NT2/D1 (cell line): Measurements from ENCODE around the gene C20orf96.

Experiments used
- DNase-seq: peaks from one replicate; pipeline ENCODE4 v3.0.0-alpha.2; 2011; ENCODE audit warnings: low read depth, low spot score
- H3K27me3 ChIP-seq: 2 replicates; pipeline ENCODE4 v1.6.0; 2011; ENCODE audit warnings: mild to moderate bottlenecking; ENCODE audit not compliant: insufficient read length, insufficient read depth
- H3K36me3 ChIP-seq: 2 replicates; pipeline ENCODE4 v1.6.1; 2011; ENCODE audit warnings: mild to moderate bottlenecking, low read length, mixed read lengths; ENCODE audit not compliant: insufficient read depth, insufficient read length
- H3K4me1 ChIP-seq: 2 replicates; pipeline ENCODE4 v1.5.1; 2011; ENCODE audit not compliant: insufficient read depth, insufficient read length
- H3K4me3 ChIP-seq: 2 replicates; pipeline ENCODE4 v1.5.1; 2011; ENCODE audit warnings: low read depth; ENCODE audit not compliant: insufficient read length
- H3K9ac ChIP-seq: 2 replicates; pipeline ENCODE4 v1.6.0; 2011; ENCODE audit warnings: low read depth; ENCODE audit not compliant: insufficient read length
- H3K9me3 ChIP-seq: 2 replicates; pipeline ENCODE4 v1.5.1; 2011; ENCODE audit warnings: mild to moderate bottlenecking, low read length; ENCODE audit not compliant: insufficient read depth
- SUZ12 ChIP-seq: IDR thresholded peaks from 2 replicates; pipeline ENCODE4 v1.6.1; 2011; ENCODE audit not compliant: insufficient read length, insufficient read depth; ENCODE audit errors: extremely low read depth
- YY1 ChIP-seq: IDR thresholded peaks from 2 replicates; pipeline ENCODE4 v1.6.1; 2011; ENCODE audit not compliant: insufficient read length, insufficient read depth
- ZNF274 ChIP-seq: IDR thresholded peaks from 2 replicates; pipeline ENCODE4 v1.6.1; 2011; ENCODE audit warnings: mild to moderate bottlenecking, low read depth, low read length

Gene C20orf96

DNA sequence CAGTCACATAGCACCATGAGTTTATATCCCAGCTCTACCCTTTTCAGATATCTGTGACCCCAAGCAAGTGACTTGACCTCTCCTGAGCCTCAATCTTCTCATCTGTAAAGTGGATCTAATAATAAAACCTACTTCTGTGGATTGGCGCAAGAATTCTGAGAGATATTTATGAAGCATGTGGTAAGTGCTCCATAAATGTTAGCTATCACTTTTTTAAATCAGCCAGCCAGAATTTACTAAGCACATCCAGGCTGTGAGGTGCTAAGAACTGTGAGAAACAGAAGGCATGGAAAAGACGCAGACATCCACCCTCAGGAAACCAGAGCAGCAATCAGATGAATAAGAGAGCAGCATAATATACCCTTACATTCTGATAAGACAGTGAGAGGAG lies 862 bp downstream of the C20orf96 start:
- TF ChIP-seq ZNF274 = no peak
- TF ChIP-seq YY1 = no peak
- TF ChIP-seq SUZ12 = no peak

DNA sequence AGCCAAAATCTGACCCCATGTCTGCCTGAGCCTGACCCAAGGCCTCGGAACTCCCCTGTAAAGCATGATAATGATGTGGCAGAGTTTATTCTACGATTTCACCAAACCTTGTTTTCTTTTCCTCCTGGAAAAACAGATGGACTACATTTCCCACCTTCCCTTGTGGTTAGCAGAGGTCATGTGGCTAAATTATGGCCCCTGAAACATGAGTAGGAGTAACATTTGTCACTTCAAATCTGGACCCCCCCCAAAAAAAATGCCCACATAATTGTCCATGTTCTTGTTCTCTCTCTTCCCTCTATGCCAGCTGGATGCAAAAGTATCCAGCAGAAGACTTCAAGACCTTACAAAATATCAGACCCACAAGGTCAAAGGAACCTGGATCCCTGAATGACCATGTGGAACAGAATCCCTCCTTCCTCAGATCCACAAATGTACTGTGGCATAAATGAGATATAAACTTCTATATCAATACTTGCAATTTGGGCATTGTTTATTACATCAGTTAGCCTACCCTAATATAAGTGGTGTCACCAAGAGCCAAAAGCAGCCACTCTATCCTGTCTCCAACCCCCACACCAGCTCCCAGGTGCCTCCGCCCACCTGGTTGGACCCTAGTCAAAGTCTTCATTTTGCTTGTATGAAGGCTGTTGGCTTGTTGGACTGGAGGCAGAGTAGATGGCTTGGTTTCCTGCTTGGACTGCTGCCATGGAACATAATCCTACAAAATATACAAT lies 1.4 kb downstream of the C20orf96 start:
- Histone ChIP-seq H3K4me1 (peaks cover 3% of the 10 kb centered on the region), H3K9ac (no peak overlapping the region), H3K27me3 (peaks cover 7% of the 10 kb centered on the region), H3K4me3 (peak overlapping the region; percentile 77), H3K9me3 (no peaks in the 10 kb centered on the region), H3K36me3 (no peaks in the 10 kb centered on the region)
- no peak for TF ChIP-seq YY1
- TF ChIP-seq ZNF274 = no peak
- TF ChIP-seq SUZ12 = no peak
- DNase-seq = no peak

More for the DNA sequence above, 862 bp downstream of the C20orf96 start:
- DNase-seq = no peak
- peak overlapping the region; percentile 85 for H3K9ac ChIP-seq
- peak overlapping the region; percentile 77 for H3K4me3 ChIP-seq
- peaks cover 12% of the 10 kb centered on the region for H3K27me3 ChIP-seq
- H3K9me3 ChIP-seq = no peaks in the 10 kb centered on the region
- peaks cover 3% of the 10 kb centered on the region for H3K4me1 ChIP-seq
- H3K36me3 ChIP-seq = no peaks in the 10 kb centered on the region

DNA sequence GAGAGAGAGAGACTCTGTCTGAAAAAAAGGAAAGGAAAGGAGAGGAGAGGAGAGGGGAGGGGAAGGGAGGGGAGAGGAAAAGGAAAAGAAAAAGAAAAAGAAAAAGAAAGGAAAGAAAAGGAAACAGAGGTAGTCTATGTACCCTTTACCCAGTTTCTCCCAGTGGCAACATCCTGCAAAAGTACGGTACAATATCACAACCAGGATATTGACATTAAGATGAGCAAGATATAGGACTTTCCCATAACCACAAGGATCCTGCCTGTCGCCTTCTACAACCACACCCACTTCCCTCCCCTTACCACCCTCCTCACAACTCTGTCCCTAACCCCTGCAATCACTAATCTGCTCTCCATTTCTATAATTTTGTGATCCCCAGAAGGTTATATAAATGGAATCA lies 4.0 kb downstream of the C20orf96 start:
- Histone ChIP-seq H3K36me3 (no peaks in the 10 kb centered on the region), H3K4me3 (no peak overlapping the region), H3K9me3 (no peaks in the 10 kb centered on the region), H3K4me1 (peaks cover 3% of the 10 kb centered on the region), H3K9ac (no peak overlapping the region), H3K27me3 (peaks cover 4% of the 10 kb centered on the region)
- TF ChIP-seq ZNF274 = no peak
- TF ChIP-seq YY1 = no peak
- TF ChIP-seq SUZ12 = no peak
- no peak for DNase-seq

DNA sequence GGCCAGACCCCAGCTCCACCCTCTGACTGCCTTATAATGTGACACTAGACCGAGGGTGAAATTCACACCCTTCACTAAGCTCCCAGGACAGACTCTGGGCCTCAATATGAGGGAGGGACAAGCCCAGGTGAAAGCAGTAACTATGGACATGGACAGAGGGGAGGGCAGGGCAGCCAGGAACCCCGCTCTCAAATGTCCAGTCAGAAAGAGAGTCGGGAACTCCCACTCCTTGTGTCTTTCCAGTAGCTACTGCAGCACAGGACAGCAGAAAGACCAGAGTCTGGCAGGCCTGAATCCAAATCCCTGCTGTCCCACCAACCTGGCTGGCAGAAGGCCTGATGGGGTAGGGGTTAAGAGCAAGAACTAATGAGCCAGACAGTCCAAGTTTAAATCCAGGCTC lies 6.4 kb downstream of the C20orf96 start:
- TF ChIP-seq SUZ12 = no peak

DNA sequence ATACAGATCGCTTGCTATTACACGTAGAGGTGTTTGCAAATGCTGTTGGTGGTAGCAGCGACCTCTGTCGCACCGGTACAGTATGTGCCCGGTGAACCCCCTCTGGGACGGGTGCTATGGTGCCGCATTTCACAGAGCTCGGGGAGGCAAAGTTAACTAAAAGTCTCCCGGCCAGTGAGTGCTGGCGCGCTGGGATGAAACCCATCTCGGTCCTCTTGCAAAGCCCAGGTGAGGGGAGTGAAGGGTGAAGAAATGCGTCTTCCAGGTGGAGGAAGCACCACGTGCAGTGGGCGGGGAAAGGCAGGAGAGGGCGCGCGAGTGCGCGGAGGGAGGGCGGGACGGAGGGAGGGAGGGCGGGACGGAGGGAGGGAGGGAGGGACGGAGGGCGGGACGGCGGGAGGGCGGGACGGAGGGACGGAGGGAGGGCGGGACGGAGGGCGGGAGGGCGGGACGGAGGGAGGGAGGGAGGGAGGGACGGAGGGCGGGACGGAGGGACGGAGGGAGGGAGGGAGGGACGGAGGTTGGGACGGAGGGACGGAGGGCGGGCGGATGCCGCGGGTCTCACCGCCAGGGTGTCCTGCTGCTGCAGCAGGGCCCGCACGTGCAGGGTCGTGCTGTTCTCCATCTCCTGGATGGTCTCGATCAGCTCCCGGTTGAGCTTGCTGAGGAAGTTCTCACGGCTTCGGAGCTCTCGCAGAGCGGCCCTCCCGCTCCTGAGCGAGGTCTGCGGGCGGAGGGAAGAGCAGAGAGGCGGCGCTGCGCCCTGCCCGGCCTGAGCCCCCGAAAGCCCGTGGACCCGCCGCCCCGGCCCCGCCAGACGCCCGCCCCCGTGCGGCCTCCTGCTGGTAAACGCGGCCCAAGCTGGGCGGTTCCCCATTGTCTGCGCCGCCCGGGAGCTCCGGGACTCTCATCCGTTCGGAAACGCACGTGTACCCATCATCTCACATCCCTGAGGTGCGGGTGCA lies 11.7 kb downstream of the C20orf96 start:
- H3K36me3 ChIP-seq = peaks cover 9% of the 10 kb centered on the region
- H3K4me3 ChIP-seq = no peak overlapping the region
- DNase-seq = no peak

More for the DNA sequence above, 6.4 kb downstream of the C20orf96 start:
- Histone ChIP-seq H3K4me3 (no peak overlapping the region), H3K36me3 (no peaks in the 10 kb centered on the region), H3K9ac (no peak overlapping the region), H3K4me1 (no peaks in the 10 kb centered on the region), H3K9me3 (no peaks in the 10 kb centered on the region), H3K27me3 (no peaks in the 10 kb centered on the region)
- DNase-seq = no peak

DNA sequence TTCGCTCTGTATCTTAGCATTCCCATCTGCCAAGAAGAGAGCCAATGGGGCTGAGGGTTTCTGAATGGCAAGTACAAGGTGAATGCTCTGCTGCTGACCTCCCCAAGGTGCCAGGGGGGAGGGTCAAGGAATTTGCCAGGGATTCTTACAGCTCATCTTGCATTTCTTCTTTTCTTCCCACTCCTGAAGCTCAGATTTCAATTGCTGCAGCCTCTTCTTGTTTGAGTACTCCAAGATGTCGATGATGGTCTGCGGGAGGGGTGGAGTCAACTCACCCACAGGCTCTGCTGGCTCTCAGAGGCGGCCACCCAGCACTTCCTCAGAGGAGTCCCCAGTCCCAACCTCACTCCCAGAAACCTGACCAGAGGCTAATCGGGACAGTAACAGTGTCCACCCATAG lies 12.4 kb downstream of the C20orf96 start:
- TF ChIP-seq SUZ12 = no peak
- TF ChIP-seq ZNF274 = no peak
- TF ChIP-seq YY1 = no peak
- H3K4me3 ChIP-seq = no peak overlapping the region
- no peaks in the 10 kb centered on the region for H3K27me3 ChIP-seq
- peaks cover 4% of the 10 kb centered on the region for H3K4me1 ChIP-seq
- no peak for DNase-seq
- no peaks in the 10 kb centered on the region for H3K9me3 ChIP-seq
- H3K9ac ChIP-seq = no peak overlapping the region
- H3K36me3 ChIP-seq = peaks cover 9% of the 10 kb centered on the region

More for the DNA sequence above, 11.7 kb downstream of the C20orf96 start:
- TF ChIP-seq SUZ12 = no peak
- no peak for TF ChIP-seq YY1
- no peak for TF ChIP-seq ZNF274
- Histone ChIP-seq H3K27me3 (no peaks in the 10 kb centered on the region), H3K9me3 (no peaks in the 10 kb centered on the region), H3K4me1 (peaks cover 4% of the 10 kb centered on the region), H3K9ac (no peak overlapping the region)

DNA sequence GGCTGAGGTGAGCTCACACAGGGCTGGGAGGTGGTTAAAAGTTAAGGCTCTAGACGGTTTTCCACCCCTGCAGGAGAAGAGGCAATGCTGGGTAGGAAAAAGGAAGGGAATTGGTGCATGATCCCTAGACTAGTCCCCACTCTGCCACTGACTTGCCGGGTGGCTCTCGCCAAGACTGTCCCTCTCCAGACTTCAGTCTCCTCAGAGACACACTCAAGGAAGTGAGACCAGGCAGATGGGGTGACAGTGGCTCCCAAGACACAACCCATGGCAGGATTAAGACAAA lies 13.1 kb downstream of the C20orf96 start:
- peaks cover 9% of the 10 kb centered on the region for H3K36me3 ChIP-seq
- H3K27me3 ChIP-seq = no peaks in the 10 kb centered on the region
- no peak for DNase-seq
- H3K4me1 ChIP-seq = peaks cover 4% of the 10 kb centered on the region
- H3K9ac ChIP-seq = no peak overlapping the region
- TF ChIP-seq YY1 (no peak), ZNF274 (no peak), SUZ12 (no peak)
- H3K9me3 ChIP-seq = no peaks in the 10 kb centered on the region
- no peak overlapping the region for H3K4me3 ChIP-seq
